ENCODE data around the gene GZMB. TPM values are rescaled to one million over a fixed set of nuclear protein-coding genes. Genes with fewer than 3 reads are reported as not detected.
"Not testable (repeated sequence)": the region's sequence is repeated elsewhere in the genome, so short reads cannot be mapped to it uniquely, and the experiment has no call there.

GZMB gene
- total and polyA plus RNA-seq, 2 donors (not counting 3 experiments of a cell fraction or from before 2014, with no cell fraction given) = not detected

GRCh38 chr14:24659916-24660570 is 26.1 kb upstream of the GZMB start:
- H3K9me3 ChIP-seq (replicated peaks; ENCODE audit: control insufficient read depth, insufficient read depth, low read length) = no peaks in the 10 kb centered on the region
- no peaks in the 10 kb centered on the region for H3K4me1 ChIP-seq (ENCODE audit: control insufficient read depth, extremely low read depth, insufficient read depth, low read length)
- no peak for DNase-seq (ENCODE audit: low read depth, low spot score)
- H3K36me3 ChIP-seq (ENCODE audit: control insufficient read depth in 2 of 2, extremely low read depth in 1 of 2, insufficient read depth in 2 of 2, low read length in 2 of 2) = no peaks in the 10 kb centered on the region
- H3K4me3 ChIP-seq (replicated peaks in 1 of 3; ENCODE audit: insufficient read depth in 1 of 3, low read depth in 1 of 3, low read length in 3 of 3) = no peak overlapping the region
- ChIA-PET POLR2A (no interaction called here), CTCF (no interaction called here)
- H3K79me2 ChIP-seq (ENCODE audit: control insufficient read depth, insufficient read depth, low read length) = no peaks in the 10 kb centered on the region
- H2AFZ ChIP-seq (ENCODE audit: low read depth, low read length) = no peak overlapping the region
- no peak for FAIRE-seq
- H3K27me3 ChIP-seq (ENCODE audit: control insufficient read depth in 2 of 2, insufficient read depth in 2 of 2, low read length in 2 of 2) = no peaks in the 10 kb centered on the region
- no peaks in the 10 kb centered on the region for H3K9me1 ChIP-seq (replicated peaks; ENCODE audit: control insufficient read depth, extremely low read depth, insufficient read depth, low read length)
- BruUV-seq (replicated peaks) = no TSS peak
- no peak overlapping the region for H3K9ac ChIP-seq (replicated peaks; ENCODE audit: extremely low read depth, insufficient read depth, low read length)
- TF ChIP-seq JUN (IDR thresholded peaks at IDR 0.05; ENCODE audit: borderline replicate concordance, insufficient read depth, insufficient read length, low read depth) = no peak
- no peak for TF ChIP-seq POLR2A (IDR thresholded peaks at IDR 0.05; ENCODE audit: low read depth, low read length)
- no peak for TF ChIP-seq EZH2 (IDR thresholded peaks at IDR 0.05; ENCODE audit: borderline replicate concordance, low read depth, low read length, severe bottlenecking)
- TF ChIP-seq GATA2 (IDR thresholded peaks at IDR 0.05; ENCODE audit: insufficient read depth, insufficient read length, low read depth, low read length) = no peak
- no peak for TF ChIP-seq MAX (IDR thresholded peaks at IDR 0.05; ENCODE audit: insufficient read depth, insufficient read length)
- no peak for TF ChIP-seq MYC (IDR thresholded peaks at IDR 0.05; ENCODE audit: low read depth, low read length)
- TF ChIP-seq FOS (IDR thresholded peaks at IDR 0.05; ENCODE audit: borderline replicate concordance, insufficient read depth, low read length) = no peak
- TF ChIP-seq POLR2AphosphoS5 (IDR thresholded peaks at IDR 0.05; ENCODE audit: insufficient read depth, low read depth, low read length) = no peak
- no peak for TF ChIP-seq CTCF (IDR thresholded peaks at IDR 0.05; ENCODE audit: extremely low read depth in 1 of 2, insufficient read depth in 1 of 2, low read depth in 1 of 2, low read length in 2 of 2)
- no peaks in the 10 kb centered on the region for H4K20me1 ChIP-seq (replicated peaks; ENCODE audit: control insufficient read depth, extremely low read depth, insufficient read depth, low read length)
- dilution Hi-C loops (cut with MboI; ENCODE audit: extremely low pct_ligation_motif_present, low sequenced_read_pairs) (no loop called here), intact Hi-C loops (cut with micrococcal nuclease) (no loop called here)
- no peak overlapping the region for H3K4me2 ChIP-seq (ENCODE audit: insufficient read depth, low read length)
- H3K27ac ChIP-seq (ENCODE audit: insufficient read depth, low read depth, low read length) = no peak overlapping the region

- DNase-seq (ENCODE audit: low read depth, low spot score); intact Hi-C loops (cut with micrococcal nuclease); CTCF ChIA-PET; H3K79me2 ChIP-seq (ENCODE audit: control insufficient read depth, insufficient read depth, low read length); dilution Hi-C loops (cut with MboI; ENCODE audit: extremely low pct_ligation_motif_present, low sequenced_read_pairs); POLR2A ChIA-PET; H3K9me1 ChIP-seq (replicated peaks; ENCODE audit: control insufficient read depth, extremely low read depth, insufficient read depth, low read length); H3K9me3 ChIP-seq (replicated peaks; ENCODE audit: control insufficient read depth, insufficient read depth, low read length); H3K27ac ChIP-seq (ENCODE audit: insufficient read depth, low read depth, low read length); H3K4me3 ChIP-seq (replicated peaks in 1 of 3; ENCODE audit: insufficient read depth in 1 of 3, low read depth in 1 of 3, low read length in 3 of 3); BruUV-seq (replicated peaks); H4K20me1 ChIP-seq (replicated peaks; ENCODE audit: control insufficient read depth, extremely low read depth, insufficient read depth, low read length); H3K27me3 ChIP-seq (ENCODE audit: control insufficient read depth in 2 of 2, insufficient read depth in 2 of 2, low read length in 2 of 2); H3K4me1 ChIP-seq (ENCODE audit: control insufficient read depth, extremely low read depth, insufficient read depth, low read length); H3K9ac ChIP-seq (replicated peaks; ENCODE audit: extremely low read depth, insufficient read depth, low read length); H2AFZ ChIP-seq (ENCODE audit: low read depth, low read length); FAIRE-seq; H3K36me3 ChIP-seq (ENCODE audit: control insufficient read depth in 2 of 2, extremely low read depth in 1 of 2, insufficient read depth in 2 of 2, low read length in 2 of 2); H3K4me2 ChIP-seq (ENCODE audit: insufficient read depth, low read length): not testable (repeated sequence)
These were observed 14.4 kb upstream of the GZMB start for GRCh38 chr14:24648361-24648760.
